GM21515 (cell line): ENCODE results near the gene SYNJ1.
"Not testable (repeated sequence)": the region's sequence is repeated elsewhere in the genome, so short reads cannot be mapped to it uniquely, and the experiment has no call there.

Source experiments
- ATAC-seq: cut with Tn5 transposase; IDR thresholded peaks from one replicate; pipeline ENCODE4 v1.9.1; 2021; ENCODE audit not compliant: unreplicated experiment

SYNJ1 gene

DNA sequence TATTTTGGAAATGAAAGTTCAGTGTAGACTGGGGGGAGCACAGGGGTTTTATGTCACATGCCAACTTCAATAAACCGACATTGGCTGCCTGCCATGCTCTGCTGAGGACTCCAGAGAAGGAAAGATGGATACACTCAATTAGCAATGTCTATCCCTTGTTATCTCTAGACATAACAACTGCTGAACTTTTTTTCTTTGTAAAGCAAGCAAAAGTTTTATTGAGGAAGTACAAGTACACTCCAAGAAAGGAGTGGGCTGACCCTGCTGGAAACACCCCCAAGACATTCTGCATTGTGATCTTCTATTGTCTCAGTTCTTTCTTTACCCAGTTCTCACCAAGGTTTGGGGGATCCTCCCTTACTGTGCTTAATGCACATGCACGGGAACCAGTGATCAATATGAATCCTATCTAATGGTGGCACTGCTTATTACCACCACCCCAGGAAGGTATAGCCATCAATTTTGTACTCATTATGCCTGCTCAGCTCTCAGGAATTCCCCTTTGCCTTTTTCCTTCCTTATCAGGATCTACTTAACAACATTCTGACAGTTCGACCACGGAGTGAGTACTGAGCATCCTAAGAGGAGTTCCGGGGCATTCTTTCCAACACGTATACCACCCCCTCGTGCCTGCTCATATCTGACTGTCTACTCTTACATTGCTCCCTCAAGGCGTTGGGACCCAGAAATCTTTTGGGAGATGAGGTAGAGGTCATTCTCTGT lies 28.7 kb downstream of the SYNJ1 start:
- no peak for ATAC-seq

DNA sequence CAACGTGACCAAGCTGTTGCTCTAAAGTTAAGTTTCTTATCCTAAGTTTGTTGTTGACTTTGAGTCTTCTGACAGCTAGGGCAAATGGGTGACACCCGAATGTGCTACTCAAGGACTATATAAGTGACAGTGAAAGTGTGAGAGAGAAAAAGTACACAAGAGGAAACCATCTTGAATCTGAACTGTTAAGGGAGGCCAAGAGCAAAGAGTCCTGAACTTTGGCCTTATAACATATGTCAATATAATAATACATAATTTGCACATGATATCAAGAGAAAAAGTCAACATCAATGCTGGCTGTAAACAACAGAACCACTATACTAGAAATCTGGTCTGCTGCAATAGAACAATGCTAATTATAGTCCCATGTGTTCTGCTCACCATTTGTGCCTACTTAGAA lies 29.5 kb downstream of the SYNJ1 start:
- ATAC-seq: no peak

DNA sequence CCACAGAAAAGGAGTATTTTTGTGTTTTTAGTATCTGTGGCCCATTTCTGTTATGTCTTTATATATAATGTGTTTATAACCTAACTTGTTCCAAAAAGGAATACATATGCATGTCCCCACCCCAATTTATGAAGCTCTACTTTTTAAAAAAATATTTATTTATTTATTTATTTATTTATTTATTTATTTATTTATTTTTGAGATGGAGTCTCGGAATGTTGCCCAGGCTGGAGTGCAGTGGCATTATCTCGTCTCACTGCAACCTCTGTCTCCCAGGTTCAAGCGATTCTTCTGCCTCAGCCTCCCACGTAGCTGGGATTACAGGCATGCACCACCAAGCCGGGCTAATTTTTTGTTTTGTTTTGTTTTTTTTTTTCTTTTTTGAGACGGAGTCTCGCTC lies 32.3 kb downstream of the SYNJ1 start:
- ATAC-seq: not testable (repeated sequence)

DNA sequence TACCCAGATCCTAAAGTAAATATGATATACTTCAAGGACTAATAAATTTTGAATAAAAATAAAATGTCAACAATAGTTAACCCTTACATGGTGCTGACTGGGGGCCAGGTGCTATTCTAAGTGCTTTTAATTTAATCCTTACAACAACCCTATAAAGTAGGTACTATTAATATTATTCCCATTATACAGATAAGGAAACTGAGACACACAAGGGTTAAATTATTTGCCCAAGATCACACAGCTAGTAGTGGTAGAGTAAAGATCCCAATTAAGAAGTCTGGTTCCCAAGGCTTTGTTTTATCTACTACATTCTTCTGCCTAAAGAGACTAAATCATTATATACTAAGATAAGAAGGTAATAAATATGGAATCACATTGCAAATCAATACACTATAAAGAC lies 34.2 kb downstream of the SYNJ1 start:
- no peak for ATAC-seq

DNA sequence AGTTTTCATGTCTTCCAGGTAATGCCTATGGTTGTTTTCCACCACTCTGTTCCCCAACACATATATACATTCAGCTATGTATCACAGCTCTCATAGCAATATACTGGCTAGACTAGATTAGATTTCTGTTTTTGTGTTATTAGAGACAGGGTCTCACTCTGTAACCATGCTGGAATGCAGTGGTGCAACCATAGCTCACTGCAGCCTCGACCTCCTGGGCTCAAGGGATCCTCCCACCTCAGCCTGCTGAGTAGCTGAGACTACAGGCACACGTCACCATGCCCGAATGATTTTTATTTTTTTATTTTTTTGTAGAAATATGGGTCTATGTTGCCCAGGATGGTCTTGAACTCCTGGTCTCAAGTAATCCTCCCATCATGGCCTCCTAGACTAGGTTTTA lies 37.7 kb downstream of the SYNJ1 start:
- no peak for ATAC-seq

DNA sequence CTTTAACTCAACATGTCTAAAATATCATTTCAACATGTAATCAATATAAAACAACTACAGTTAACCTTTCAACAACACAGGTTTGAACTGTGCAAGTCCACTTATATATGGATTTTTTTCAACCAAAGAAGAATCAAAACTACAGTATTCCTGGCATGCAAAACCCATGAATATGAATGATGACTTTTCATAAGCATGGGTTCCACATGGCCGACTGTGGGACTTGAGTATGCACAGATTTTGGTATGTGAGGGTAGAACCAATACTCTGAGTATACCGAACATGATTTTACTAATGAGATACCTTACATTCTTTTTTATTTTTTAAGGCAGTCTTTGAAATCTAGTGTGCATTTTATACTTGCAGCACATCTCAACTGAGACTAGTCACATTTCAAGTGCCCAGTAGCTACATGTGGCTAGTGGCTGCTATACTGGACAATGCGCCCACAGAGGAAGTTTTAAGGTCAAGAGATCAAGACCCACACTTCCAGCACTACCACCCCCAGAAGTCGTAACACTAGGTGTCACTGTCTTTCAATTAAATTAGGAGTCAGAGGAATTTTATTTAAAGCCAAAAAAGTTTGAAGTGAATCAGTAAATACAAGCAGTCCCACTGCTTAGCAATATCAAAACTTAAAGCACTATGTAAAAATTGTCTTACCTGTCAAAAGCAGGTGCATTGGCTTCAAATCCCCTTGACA lies 40.0 kb downstream of the SYNJ1 start:
- no peak for ATAC-seq

DNA sequence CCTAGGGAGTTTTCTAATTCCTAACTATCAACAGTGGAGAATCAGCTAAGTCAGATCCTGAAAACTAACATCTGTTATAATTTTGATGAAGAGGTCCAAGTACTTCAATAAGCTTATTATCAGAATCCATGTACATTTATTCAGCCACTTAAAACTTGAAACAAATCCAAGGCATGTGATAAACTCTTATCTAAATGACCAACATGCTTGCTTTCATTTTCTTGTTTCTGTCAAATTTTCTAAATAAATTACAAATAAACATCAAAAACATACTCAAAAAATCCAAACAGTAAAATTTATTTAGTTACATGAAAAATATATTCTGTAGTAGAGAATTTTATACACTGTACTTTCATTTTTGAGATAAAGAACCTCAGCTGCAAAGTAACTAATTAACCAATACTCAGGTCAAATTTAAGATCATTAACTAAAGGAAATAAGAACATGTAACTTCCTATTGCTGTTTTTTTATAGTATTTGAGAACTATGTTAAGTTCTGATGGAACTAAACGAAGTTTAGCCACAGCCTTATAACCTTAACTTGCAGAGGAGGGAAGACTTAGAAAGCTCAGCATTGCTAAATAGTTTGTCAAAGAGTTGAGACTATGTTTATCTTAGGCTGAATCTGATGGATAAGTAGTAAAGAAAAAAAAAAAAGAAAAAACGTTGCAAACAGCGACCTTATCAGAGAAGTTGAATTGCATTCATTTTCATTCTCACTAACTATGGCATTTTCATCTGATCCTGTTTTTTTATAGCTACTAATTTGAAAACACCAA lies 44.9 kb downstream of the SYNJ1 start:
- ATAC-seq: no peak

DNA sequence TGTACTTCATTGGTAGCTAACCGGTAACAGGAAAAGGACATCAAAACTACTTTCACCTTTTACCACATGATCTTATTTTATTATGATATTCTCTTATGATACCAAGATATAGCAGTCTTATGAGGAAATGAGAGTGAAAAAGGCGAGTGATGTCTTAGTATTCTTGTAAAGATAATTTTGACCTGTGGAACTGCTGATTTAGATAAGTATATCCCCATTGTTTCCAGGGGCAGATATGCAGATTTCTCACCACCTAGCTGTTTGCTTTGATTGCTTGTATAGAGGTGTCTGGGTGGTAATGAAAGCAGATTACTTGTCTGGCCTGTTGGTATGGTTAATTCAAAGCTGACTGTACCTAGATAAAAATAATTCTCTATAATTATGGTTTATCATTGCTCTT lies 53.1 kb downstream of the SYNJ1 start:
- ATAC-seq: no peak

DNA sequence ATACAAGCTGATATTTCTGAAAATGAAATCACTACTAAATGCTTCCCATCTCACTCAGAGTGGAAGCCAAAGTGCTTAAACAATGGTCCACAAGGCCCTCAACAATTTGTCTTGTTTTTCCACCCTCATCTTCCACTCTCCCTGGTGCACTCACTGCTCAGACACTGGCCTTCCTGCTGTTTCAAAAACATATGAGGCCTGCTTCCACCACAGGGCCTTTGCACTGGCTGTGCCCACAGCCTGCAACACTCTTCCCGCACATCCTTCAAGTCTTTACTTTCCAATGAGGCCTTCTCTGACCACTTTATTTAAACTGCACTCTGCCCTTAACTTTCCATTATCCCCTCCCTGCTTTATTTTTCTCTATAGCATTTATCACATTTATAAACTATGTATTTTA lies 53.8 kb downstream of the SYNJ1 start:
- ATAC-seq: no peak

DNA sequence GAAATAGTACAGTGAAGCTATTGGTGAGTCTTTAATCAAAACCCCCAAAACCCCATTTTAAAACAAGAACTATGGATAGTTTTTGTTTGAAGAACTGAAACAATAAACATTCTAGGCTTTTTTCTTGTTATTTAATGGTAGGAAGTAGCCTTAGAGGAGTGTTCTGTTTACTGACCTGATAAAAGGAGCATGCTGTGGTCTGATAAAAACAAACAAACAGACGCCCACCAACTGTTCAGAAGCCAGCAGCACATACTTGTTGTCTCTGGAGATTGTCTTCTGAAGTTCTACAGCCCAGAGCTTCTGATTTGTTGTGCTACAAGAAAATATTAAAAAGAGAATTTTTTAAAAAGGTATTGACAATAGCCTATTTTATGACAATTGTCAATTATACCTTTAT lies 61.6 kb downstream of the SYNJ1 start:
- ATAC-seq: no peak

DNA sequence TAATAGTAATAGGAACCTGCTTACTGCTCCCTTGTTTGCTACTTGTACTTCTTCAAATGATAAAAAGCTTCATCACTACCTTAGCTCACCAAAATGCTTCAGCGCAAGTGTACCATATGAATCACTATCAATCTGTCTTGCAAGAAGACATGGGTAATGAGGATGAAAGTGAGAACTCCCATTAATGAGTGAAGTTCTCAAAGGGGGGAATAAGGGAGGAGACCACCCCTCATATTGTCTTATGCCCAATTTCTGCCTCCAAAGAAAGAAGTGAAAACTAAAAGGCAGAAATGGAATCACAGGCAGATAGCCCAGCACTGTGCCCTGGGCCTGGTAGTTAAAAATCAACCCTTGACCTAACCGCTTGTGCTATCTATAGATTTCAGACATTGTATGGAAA lies 63.7 kb downstream of the SYNJ1 start:
- ATAC-seq: not testable (repeated sequence)

DNA sequence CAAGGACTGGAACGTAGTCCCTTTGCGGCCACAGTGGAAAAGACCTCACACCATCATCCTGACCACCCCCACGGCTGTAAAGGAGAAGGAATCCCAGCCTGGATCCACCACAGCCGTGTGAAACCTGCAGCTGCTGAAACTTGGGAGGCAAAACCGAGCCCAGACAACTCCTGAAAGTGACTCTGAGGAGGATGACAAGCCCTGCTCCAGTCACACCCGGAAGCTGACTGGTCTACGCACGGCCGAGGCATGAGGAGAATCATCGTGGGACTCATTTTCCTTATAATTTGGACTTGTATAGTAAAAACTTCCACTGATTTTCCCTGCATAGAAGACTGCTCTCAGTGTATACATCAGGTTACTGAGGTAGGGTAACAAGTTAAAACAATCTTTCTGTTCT lies 65.8 kb downstream of the SYNJ1 start:
- ATAC-seq: not testable (repeated sequence)

DNA sequence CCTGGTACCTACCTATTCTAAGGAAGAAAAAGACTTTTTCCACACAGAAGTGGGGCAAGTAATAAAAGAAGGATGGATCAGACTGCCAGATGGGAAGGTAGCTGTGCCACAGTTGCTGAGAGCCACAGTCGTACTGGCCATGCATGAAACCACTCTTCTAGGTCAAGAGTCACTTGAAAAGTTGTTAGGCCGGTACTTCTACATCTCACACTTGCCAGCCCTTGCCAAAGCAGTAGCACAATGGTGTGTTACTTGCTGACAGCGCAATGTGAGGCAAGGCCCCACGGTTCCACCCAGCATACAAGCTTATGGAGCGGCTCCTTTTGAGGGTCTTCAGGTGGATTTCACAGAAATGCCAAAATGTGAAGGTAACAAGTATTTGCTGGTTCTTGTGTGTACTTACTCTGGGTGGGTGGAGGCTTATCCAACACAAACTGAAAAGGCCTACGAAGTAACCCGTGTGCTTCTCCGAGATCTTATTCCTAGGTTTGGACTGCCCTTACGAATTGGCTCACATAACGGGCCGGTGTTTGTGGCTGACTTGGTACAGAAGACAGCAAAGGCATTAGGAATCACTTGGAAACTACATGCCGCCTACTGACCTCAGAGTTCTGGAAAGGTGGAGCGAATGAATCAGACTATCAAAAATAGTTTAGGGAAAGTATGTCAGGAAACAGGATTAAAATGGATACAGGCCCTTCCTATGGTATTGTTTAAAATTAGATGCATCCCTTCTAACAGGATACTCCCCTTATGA lies 66.6 kb downstream of the SYNJ1 start:
- not testable (repeated sequence) for ATAC-seq

DNA sequence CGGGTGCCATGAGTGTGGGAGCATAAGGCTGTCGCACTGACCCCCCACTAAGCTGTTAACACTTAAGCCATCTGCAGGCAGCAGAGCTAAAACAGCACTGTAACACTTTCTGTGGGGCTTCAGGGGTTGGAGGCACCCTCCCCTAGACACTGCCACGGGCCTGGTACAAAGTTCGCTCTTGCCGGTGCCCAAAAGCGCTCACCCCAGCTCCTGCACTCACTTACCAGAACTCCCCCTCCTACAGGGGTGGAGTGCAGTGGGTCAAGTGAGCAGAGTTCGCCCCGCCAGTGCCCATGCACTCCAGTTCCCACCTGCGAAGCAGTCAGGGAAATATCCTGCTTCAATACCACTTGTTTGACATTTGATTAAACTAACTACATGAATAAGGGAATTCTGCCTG lies 69.3 kb downstream of the SYNJ1 start:
- ATAC-seq: no peak

DNA sequence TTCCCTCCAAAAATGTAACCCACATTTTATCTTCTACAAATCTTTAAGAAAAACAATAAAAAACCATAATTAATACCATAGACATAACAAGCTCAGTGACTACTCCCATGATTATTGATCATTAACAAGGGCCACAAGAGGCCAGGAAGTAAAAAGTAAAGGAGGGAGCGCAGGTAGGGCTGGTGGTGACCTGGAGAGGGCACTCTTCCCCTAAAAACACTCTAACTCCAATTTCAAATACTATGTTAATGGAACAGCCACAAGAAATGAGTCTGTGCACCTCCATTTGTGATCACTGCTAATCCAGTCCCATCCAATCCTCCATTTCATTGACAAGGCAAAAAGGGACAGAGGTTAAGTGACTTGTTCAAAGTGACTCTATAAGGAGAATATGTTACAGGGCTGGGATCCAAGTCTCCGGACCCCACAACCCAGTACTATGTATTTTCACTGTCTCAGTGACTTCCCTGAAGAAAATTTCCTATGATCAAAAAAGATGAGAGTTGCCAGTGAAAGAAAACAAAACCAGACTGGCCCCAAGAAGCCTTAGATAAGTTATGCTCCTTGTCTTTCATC lies 74.4 kb downstream of the SYNJ1 start:
- no peak for ATAC-seq

DNA sequence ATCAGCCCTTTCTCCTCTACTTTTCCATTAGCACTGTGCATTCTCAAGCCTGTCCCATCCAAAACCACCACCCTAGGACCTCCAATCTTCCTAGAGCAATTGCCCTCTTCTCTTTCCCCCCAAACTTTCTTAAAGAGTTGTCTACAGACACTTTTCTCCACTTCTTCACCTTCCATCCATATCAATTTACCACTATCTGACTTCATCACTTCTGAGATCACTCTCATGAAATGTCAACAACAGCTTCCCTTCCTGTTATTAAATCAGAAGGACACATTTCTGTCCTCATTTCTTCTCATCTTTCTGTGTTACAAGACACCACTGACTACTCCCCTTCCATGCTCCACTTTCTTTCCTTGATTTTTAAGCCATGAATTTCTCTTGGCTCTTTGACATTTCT lies 79.6 kb downstream of the SYNJ1 start:
- no peak for ATAC-seq

DNA sequence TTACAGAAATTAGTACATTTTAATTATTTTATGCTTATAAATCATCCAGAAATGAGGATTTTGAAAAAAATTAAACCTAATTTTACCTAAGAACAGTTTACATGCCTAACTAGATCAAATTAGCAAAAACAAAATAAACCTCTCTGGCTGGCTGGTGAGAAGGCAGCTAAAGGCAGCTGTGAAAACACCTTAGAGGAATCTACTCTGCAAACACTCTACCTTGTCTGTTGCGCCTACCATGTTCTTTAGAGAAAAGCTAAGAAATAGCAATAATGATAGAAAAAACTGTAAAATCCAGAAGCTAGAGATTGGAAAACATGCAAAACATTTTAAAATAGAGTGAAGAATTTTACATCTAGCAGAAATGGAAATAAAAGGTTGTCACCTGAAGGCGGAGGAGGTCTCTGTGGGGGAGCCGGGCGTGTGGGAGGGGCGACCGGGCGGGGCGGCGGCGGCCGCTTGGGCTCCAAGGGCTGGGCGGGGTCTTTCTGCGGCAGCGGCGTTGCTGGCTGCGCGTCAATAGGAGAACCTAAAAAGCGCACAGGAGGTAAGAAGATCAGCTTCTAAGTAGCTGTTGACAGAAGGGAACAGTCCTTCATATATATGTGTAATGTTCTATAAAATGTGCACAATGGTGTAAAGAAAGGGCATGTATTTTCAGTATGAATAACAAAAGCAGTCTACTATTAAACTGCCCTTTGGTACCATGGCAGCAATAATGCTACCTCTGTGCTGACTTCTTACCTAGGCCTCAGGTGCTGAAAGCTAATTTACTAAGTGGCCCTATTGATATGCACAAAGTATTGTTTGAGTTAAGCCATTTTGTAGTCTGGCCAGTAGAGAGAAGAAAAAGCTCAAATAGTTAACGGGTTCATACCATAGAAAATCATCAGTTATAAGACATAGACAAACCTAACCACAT lies 82.3 kb downstream of the SYNJ1 start:
- ATAC-seq: no peak

DNA sequence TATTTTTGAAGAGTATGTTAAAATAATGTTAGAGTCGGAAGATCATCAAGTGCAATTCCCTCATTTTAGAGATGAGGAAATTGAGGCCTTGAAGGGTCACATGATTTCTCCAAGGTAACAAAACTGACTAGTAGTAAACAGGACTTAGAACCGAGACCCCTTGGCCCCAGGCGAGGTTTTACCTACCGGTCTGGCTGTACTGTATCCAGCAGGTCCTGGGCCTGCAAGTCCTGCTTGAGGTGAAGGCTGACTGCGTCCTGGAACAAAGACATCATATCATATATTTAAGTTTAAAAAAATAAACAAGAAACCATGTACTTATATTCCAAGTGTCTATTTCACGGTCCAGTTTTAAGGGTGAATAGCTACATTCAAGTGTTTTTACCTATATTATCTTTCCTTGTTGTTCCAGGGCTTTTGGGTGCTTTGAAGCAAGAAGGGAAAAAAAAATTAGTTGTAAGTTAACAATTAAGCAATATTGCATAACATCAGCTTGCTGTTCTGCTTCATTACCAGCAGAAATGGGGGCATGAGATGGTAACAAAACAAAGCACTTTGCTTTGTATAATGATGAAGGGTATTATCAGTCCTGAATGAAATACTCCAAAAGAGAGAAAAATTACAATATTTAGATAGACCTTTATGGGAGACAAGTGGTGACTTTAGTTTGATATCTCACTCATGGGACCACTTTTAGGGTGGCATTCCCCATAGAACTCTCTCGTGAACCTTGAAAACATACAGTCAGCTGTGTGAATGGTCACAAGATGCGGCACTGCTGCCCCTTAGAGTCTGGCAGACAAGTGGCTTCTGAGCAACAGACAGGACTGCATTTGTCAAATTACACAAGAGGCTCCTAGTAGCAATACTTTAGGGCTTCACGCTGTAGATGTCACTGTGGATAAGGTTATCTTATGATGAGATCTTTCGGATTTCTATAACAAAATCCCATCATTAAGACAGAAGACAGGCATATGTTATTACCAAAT lies 85.8 kb downstream of the SYNJ1 start:
- ATAC-seq: no peak
